ENCODE results near the gene PRKCH. TPM values are rescaled to one million over a fixed set of nuclear protein-coding genes. Genes with fewer than 3 reads are reported as not detected.

PRKCH gene
- total RNA-seq, 1 donor, result 226 TPM

- Histone ChIP-seq H3K4me3 (ENCODE audit: low read length) (peak overlapping the region; percentile 6), H3K27me3 (ENCODE audit: insufficient read depth, low read length) (no peaks in the 10 kb centered on the region), H3K4me1 (ENCODE audit: insufficient read depth, low read length) (peaks cover 69% of the 10 kb centered on the region), H3K9me3 (ENCODE audit: low read depth, low read length) (no peaks in the 10 kb centered on the region)
Observed at GRCh38 chr14:61438860-61439765, 117.7 kb downstream of the PRKCH start.

- Histone ChIP-seq H3K4me1 (ENCODE audit: insufficient read depth, low read length) (peaks cover 72% of the 10 kb centered on the region), H3K9me3 (ENCODE audit: low read depth, low read length) (no peaks in the 10 kb centered on the region), H3K4me3 (ENCODE audit: low read length) (peak overlapping the region; percentile 6), H3K27me3 (ENCODE audit: insufficient read depth, low read length) (no peaks in the 10 kb centered on the region)
Observed at GRCh38 chr14:61439779-61440418, 118.5 kb downstream of the PRKCH start.

GRCh38 chr14:61443481-61443880 lies 122.1 kb downstream of the PRKCH start:
- H3K27me3 ChIP-seq (ENCODE audit: insufficient read depth, low read length), result no peaks in the 10 kb centered on the region
- no peaks in the 10 kb centered on the region for H3K9me3 ChIP-seq (ENCODE audit: low read depth, low read length)
- H3K4me1 ChIP-seq (ENCODE audit: insufficient read depth, low read length), result peaks cover 54% of the 10 kb centered on the region
- no peak overlapping the region for H3K4me3 ChIP-seq (ENCODE audit: low read length)

GRCh38 chr14:61444215-61444768 lies 122.9 kb downstream of the PRKCH start:
- peaks cover 46% of the 10 kb centered on the region for H3K4me1 ChIP-seq (ENCODE audit: insufficient read depth, low read length)

GRCh38 chr14:61451491-61451890 lies 130.1 kb downstream of the PRKCH start:
- Histone ChIP-seq H3K27me3 (ENCODE audit: insufficient read depth, low read length) (no peaks in the 10 kb centered on the region), H3K4me3 (ENCODE audit: low read length) (no peak overlapping the region), H3K9me3 (ENCODE audit: low read depth, low read length) (no peaks in the 10 kb centered on the region), H3K4me1 (ENCODE audit: insufficient read depth, low read length) (peaks cover 45% of the 10 kb centered on the region)

More at GRCh38 chr14:61444215-61444768, 122.9 kb downstream of the PRKCH start:
- Histone ChIP-seq H3K9me3 (ENCODE audit: low read depth, low read length) (no peaks in the 10 kb centered on the region), H3K4me3 (ENCODE audit: low read length) (no peak overlapping the region), H3K27me3 (ENCODE audit: insufficient read depth, low read length) (no peaks in the 10 kb centered on the region)

GRCh38 chr14:61451891-61452400 lies 130.6 kb downstream of the PRKCH start:
- Histone ChIP-seq H3K9me3 (ENCODE audit: low read depth, low read length) (no peaks in the 10 kb centered on the region), H3K27me3 (ENCODE audit: insufficient read depth, low read length) (no peaks in the 10 kb centered on the region), H3K4me3 (ENCODE audit: low read length) (no peak overlapping the region), H3K4me1 (ENCODE audit: insufficient read depth, low read length) (peaks cover 48% of the 10 kb centered on the region)

GRCh38 chr14:61452452-61452851 lies 131.1 kb downstream of the PRKCH start:
- no peak overlapping the region for H3K4me3 ChIP-seq (ENCODE audit: low read length)
- H3K9me3 ChIP-seq (ENCODE audit: low read depth, low read length), result no peaks in the 10 kb centered on the region
- peaks cover 50% of the 10 kb centered on the region for H3K4me1 ChIP-seq (ENCODE audit: insufficient read depth, low read length)
- H3K27me3 ChIP-seq (ENCODE audit: insufficient read depth, low read length), result no peaks in the 10 kb centered on the region

GRCh38 chr14:61453103-61453767 lies 131.9 kb downstream of the PRKCH start:
- Histone ChIP-seq H3K4me3 (ENCODE audit: low read length) (no peak overlapping the region), H3K27me3 (ENCODE audit: insufficient read depth, low read length) (no peaks in the 10 kb centered on the region), H3K9me3 (ENCODE audit: low read depth, low read length) (no peaks in the 10 kb centered on the region), H3K4me1 (ENCODE audit: insufficient read depth, low read length) (peaks cover 50% of the 10 kb centered on the region)

- Histone ChIP-seq H3K27me3 (ENCODE audit: insufficient read depth, low read length) (no peaks in the 10 kb centered on the region), H3K4me3 (ENCODE audit: low read length) (no peak overlapping the region), H3K4me1 (ENCODE audit: insufficient read depth, low read length) (peaks cover 50% of the 10 kb centered on the region), H3K9me3 (ENCODE audit: low read depth, low read length) (no peaks in the 10 kb centered on the region)
Observed at GRCh38 chr14:61454545-61454944, 133.2 kb downstream of the PRKCH start.

GRCh38 chr14:61455351-61455750 lies 134.0 kb downstream of the PRKCH start:
- no peak overlapping the region for H3K4me3 ChIP-seq (ENCODE audit: low read length)
- H3K27me3 ChIP-seq (ENCODE audit: insufficient read depth, low read length), result no peaks in the 10 kb centered on the region
- no peaks in the 10 kb centered on the region for H3K9me3 ChIP-seq (ENCODE audit: low read depth, low read length)
- H3K4me1 ChIP-seq (ENCODE audit: insufficient read depth, low read length), result peaks cover 50% of the 10 kb centered on the region

GRCh38 chr14:61456720-61457119 lies 135.3 kb downstream of the PRKCH start:
- H3K27me3 ChIP-seq (ENCODE audit: insufficient read depth, low read length), result no peaks in the 10 kb centered on the region
- peaks cover 40% of the 10 kb centered on the region for H3K4me1 ChIP-seq (ENCODE audit: insufficient read depth, low read length)
- H3K9me3 ChIP-seq (ENCODE audit: low read depth, low read length), result no peaks in the 10 kb centered on the region
- no peak overlapping the region for H3K4me3 ChIP-seq (ENCODE audit: low read length)

GRCh38 chr14:61458766-61459165 lies 137.4 kb downstream of the PRKCH start:
- Histone ChIP-seq H3K4me1 (ENCODE audit: insufficient read depth, low read length) (peaks cover 29% of the 10 kb centered on the region), H3K4me3 (ENCODE audit: low read length) (no peak overlapping the region), H3K27me3 (ENCODE audit: insufficient read depth, low read length) (no peaks in the 10 kb centered on the region), H3K9me3 (ENCODE audit: low read depth, low read length) (no peaks in the 10 kb centered on the region)

- no peak overlapping the region for H3K4me3 ChIP-seq (ENCODE audit: low read length)
- H3K9me3 ChIP-seq (ENCODE audit: low read depth, low read length), result no peaks in the 10 kb centered on the region
- no peaks in the 10 kb centered on the region for H3K27me3 ChIP-seq (ENCODE audit: insufficient read depth, low read length)
- peaks cover 25% of the 10 kb centered on the region for H3K4me1 ChIP-seq (ENCODE audit: insufficient read depth, low read length)
Observed at GRCh38 chr14:61459229-61459628, 137.8 kb downstream of the PRKCH start.

GRCh38 chr14:61460063-61460462 lies 138.7 kb downstream of the PRKCH start:
- Histone ChIP-seq H3K27me3 (ENCODE audit: insufficient read depth, low read length) (no peaks in the 10 kb centered on the region), H3K9me3 (ENCODE audit: low read depth, low read length) (no peaks in the 10 kb centered on the region), H3K4me3 (ENCODE audit: low read length) (no peak overlapping the region), H3K4me1 (ENCODE audit: insufficient read depth, low read length) (peaks cover 17% of the 10 kb centered on the region)

Data from mononuclear cell (primary cell).